A673 (cell line): ENCODE data around the gene CPOX.

Source experiments
- CTCF ChIP-seq: fragments of 300-800, 200-600 bp; sonication (generic); conservative IDR thresholded peaks from 2 replicates; pipeline ENCODE4 v1.5.1; 2017; ENCODE audit warnings: low read depth, mild to moderate bottlenecking, antibody characterized with exemption, low read length, moderate library complexity, mixed read lengths
- EZH2 ChIP-seq: fragments of 200-600 bp; sonication (generic); IDR thresholded peaks from 2 replicates; pipeline ENCODE4 v1.6.1; 2017; ENCODE audit warnings: borderline replicate concordance, low read depth, mild to moderate bottlenecking, mixed read lengths, antibody characterized with exemption, low read length; ENCODE audit not compliant: poor library complexity, severe bottlenecking

GRCh38 chr3:98560911-98561310 is 32.5 kb downstream of the CPOX start:
- TF ChIP-seq EZH2 (no peak), CTCF (no peak)
